H54 (cell line): ENCODE results near the gene LYRM7.
A peak's percentile ranks its signal among the peaks of the same experiment; 100 is the strongest.
"Not testable (repeated sequence)": the region's sequence is repeated elsewhere in the genome, so short reads cannot be mapped to it uniquely, and the experiment has no call there.

Source experiments
- DNase-seq: peaks from one replicate; pipeline ENCODE4 v3.0.0; 2011; ENCODE audit warnings: low spot score, mixed read lengths; ENCODE audit not compliant: insufficient read length
- FAIRE-seq: peaks from 3 replicates; lab custom pipeline; 2011; peaks lifted over from hg19 to GRCh38; lab: Jason Lieb, UNC
- POLR2A ChIP-seq: IDR thresholded peaks from 2 replicates; pipeline ENCODE4 v1.6.1; 2011; ENCODE audit warnings: low read depth, mild to moderate bottlenecking, low read length

LYRM7 gene

DNA sequence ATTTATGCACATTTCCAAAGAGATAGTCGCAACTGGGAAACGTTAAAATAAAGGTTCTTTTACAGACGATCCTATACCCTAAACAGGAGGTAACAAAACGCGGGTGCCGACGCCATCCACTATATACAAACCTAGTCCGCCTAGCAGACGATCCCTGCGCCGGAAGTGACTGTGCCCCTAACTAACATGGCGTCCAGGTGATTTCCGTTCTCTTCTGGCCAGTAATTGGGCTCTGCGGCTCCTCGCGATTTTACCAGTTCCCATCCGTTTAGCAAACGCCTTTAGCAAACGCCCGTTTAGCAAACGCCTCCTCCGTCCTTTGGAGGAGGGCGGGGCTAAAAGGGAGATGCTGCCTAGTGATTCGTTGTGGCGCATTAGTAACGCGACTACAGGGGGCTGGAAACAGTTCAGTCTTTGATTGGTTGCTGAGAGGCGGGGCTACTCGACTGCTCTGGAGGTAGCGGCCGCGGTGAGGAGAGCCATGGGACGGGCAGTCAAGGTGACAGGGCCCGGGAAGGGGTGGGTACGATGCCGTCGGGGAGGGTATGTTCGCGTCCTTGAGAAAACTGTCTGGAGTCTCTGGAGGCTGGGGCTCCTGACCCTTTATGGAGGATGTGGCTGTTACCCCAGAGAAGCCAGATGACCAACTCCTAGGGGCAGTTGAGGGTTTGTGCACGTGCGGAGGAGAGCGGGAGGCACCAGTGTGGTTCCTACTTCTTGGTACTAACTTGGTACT, at the start of gene LYRM7:
Gene LYRM7, plus strand, starts transcription at position 405 of the 736 bp plus-strand sequence. Its CDS starts 77 bp downstream, at position 482.
- TF ChIP-seq POLR2A = peak; percentile 67
- peak; percentile 98 for FAIRE-seq
- peak; percentile 80 for DNase-seq

DNA sequence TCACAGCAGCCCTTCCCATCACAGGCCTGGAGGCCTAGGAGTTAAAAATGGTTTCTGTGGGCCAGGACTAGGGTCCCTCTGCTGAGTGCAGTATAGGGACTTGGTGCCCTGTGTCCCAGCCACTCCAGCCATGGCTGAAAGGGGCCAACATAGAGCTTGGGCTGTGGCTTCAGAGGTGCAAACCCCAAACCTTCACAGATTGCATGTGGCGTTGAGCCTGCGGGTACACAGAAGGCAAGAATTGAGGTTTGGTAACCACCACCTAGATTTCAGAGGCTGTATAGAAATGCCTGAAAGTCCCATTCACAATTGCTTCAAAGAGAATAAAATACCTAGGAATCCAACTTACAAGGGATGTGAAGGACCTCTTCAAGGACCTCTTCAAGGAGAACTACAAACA, 43.5 kb upstream of the LYRM7 start:
- DNase-seq, FAIRE-seq: not testable (repeated sequence)

DNA sequence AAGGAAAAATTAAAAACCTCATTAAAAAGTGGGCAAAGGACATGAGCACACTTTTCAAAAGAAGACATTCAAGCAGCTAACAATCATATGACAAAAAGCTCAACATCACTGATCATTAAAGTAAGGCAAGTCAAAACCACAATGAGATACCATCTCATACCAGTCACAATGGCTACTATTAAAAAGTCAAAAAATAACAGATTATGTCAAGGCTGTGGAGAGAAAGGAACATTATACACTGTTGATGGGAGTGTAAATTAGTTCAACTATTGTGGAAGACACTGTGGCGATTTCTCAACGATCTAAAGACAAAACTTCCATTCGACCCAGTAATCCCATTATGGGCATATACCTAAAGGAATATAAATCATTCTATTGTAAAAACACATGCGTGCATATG, 41.4 kb upstream of the LYRM7 start:
- no peak for TF ChIP-seq POLR2A

DNA sequence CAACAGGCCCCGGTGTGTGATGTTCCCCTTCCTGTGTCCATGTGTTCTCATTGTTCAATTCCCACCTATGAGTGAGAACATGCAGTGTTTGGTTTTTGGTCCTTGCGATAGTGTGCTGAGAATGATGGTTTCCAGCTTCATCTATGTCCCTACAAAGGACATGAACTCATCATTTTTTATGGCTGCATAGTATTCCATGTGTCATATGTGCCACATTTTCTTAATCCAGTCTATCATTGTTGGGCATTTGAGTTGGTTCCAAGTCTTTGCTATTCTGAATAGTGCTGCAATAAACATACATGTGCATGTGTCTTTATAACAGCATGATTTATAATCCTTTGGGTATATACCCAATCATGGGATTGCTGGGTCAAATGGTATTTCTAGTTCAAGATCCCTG, 37.7 kb upstream of the LYRM7 start:
- not testable (repeated sequence) for DNase-seq, FAIRE-seq

More for the DNA sequence above, 41.4 kb upstream of the LYRM7 start:
- DNase-seq = no peak
- no peak for FAIRE-seq

DNA sequence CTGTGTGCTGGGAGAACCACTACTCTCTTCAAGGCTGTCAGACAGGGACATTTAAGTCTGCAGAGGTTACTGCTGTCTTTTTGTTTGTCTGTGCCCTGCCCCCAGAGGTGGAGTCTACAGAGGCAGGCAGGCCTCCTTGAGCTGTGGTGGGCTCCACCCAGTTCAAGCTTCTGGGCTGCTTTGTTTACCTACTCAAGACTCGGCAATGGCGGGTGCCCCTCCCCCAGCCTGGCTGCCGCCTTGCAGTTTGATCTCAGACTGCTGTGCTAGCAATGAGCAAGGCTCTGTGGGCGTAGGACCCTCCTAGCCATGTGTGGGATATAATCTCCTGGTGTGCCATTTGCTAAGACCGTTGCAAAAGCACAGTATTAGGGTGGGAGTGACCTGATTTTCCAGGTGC, 32.3 kb upstream of the LYRM7 start:
- DNase-seq, FAIRE-seq: not testable (repeated sequence)

DNA sequence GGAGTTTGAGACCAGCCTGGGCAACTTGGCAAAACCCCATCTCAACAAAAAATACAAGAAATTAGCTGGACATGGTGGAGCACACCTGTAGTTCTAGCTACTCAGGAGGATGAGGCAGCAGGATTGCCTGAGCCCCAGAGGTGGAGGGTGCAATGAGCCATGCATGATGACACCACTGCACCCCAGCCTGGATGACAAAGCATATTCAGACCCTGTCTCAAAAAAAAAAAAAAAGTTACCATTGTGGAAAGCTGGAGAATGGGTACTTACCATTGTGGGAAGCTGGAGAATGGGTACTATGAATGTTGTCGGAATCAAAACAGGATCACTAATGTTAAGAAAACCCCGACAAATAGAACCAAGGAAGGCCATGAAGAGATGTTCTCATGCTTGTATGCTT, 31.4 kb upstream of the LYRM7 start:
- no peak for FAIRE-seq
- TF ChIP-seq POLR2A = no peak
- no peak for DNase-seq

DNA sequence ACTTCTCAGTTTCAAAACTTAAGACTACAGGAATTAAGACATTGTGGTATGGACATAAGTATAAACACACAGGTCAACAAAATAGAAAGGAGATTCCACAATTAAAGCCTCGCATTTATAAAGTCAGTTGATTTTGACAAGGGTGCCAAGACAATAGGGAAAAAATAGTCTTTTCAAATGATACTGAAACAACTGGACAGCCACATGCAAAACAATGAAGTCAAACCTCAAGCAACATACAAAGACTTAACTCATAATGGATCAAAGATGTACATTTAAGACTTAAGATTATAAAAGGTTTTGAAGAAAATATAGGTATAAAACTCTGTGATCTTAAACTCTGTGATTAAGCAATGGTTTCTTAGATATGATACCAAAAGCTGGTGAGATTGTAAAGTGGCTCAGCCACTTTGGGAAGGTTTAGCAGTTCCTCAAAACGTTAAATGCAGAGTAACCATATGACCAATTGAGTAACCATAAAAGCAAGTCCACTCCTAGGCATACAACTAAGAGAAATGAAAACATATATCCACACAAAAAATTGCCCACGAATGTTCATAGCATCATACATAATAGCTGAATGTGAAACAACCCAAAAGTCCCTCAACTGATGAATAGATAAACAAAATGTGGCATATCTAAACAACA, 27.6 kb upstream of the LYRM7 start:
- FAIRE-seq (no peak), DNase-seq (no peak)
- no peak for TF ChIP-seq POLR2A

DNA sequence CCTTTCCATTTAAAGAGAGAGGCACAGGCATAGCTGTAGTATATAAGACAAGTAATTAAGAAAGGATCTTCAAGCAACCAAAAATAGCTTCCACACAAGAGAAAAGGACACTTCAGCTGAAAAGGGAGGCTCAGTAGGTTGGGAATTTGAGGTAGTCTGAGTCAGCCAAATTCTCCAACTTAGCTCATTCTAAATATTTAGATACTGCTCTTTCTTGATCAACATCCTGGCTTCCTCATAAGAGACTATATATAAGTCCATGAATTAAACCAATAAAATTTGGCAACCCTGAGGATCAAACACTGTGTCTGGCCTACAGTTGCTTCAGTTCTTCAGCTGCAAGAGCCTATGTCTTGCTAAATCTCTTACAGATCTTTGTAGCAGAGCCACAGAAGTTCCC, 23.5 kb upstream of the LYRM7 start:
- FAIRE-seq (no peak), DNase-seq (no peak)
- no peak for TF ChIP-seq POLR2A

DNA sequence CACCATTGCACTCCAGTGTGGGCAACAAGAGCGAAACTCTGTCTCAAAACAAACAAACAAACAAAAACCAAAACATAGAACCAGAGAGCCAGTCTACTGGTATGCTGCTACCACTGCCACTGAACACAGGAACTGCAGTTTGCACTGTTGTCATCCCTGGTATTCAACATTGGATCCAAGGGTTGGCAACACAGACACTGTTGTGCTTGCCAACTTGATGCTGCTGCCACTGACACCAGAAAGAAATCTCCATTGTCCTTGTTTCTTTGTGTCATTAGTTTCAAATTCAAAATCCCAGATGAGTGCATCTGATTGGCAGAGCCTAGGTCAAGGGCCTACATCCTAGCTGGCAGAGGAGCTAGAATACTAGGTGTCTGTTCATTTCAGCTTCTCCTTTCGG, 21.9 kb upstream of the LYRM7 start:
- TF ChIP-seq POLR2A = no peak
- DNase-seq = no peak
- FAIRE-seq = no peak

DNA sequence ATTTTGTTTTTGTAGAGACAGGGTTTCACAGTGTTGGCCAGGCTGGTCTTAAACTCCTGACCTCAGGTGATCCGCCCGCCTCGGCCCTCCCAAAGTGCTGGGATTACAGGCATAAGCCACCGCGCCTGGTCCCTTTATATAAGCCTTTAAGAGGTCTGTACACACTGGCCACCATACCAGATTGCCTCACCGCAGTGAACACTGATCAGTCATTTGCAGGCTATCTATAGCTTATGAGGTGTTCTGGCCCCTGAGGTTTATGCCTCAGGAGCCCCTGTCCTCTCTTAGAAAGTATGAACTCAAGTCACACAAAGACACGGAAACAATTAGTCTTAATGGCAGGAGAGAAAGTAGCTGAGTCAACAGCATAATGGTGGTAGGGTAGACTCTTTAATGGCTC, 20.3 kb upstream of the LYRM7 start:
- DNase-seq (no peak), FAIRE-seq (no peak)
- TF ChIP-seq POLR2A = no peak

DNA sequence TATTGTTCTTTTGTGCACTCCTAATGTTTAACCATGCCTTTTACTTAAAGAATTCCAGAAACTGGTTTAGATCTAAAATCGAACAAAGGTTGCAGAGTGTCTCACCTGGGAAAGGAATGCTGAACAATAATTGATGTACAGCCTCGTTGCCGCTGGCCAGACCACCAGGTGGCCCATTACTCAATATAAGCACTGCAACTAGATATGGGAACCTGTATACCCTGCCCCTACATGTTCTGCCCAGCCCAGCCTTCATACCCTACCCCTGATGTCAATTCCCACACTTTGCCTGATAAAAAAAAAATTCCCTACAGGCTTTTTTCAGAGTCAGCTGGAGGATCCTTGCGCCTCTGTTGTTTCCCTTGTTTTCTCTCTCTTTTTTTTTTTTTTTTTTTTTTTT, 19.5 kb upstream of the LYRM7 start:
- TF ChIP-seq POLR2A = no peak
- no peak for DNase-seq
- no peak for FAIRE-seq

DNA sequence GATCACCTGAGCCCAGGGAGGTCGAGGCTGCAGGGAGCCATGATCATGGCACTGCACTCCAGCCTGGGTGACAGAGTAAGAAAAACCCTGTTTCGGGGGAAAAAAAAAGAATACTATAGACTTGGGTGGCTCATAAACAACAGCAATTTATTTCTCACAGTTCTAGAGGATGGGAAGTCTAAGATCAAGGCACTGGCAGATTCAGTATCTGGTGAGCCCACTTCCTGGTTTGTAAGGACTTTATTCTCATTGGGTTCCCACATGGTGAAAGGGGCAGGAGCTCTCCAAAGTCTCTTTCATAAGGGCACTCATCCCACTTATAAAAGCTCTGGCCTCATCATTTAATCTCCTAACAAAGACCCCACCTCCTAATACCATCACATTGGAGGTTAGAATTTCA, 14.4 kb upstream of the LYRM7 start:
- DNase-seq (no peak), FAIRE-seq (no peak)
- no peak for TF ChIP-seq POLR2A

DNA sequence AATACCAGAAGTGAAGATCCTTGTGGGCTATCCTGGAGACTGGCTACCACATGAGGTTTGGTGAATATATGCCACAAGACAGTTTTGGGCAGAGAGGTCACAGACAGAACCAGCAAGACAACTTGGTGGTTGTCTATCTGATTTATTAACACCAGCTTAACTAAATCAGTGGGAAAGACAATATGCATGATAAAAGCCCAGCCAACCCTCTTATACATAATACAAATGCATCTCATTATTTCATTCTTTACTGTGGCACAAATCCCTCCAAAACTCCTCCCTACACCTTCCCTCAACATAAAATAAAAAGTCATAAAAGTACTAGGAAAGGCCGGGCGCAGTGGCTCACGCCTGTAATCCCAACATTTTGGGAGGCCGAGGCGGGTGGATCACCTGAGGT, 13.8 kb upstream of the LYRM7 start:
- TF ChIP-seq POLR2A = no peak
- DNase-seq (no peak), FAIRE-seq (no peak)

DNA sequence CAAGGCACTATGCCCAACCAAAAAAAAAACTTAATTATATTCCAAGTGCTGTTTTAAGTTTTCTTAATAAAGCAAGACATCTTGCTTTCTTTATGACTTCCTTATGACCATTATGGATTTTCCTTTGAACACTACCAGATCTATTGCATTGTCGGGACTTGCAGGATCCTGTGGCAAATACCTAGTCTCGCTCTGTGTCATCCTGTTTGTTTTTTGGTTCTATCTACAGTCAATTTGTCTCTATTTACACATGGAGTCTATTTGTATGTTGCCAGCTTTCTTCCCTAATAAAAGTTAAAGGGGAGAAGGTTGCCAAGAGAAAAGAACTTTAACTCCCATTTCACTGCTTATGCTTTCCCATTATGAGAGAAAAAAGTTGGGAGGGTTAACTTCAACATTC, 10.6 kb upstream of the LYRM7 start:
- no peak for TF ChIP-seq POLR2A
- no peak for FAIRE-seq
- DNase-seq = no peak

DNA sequence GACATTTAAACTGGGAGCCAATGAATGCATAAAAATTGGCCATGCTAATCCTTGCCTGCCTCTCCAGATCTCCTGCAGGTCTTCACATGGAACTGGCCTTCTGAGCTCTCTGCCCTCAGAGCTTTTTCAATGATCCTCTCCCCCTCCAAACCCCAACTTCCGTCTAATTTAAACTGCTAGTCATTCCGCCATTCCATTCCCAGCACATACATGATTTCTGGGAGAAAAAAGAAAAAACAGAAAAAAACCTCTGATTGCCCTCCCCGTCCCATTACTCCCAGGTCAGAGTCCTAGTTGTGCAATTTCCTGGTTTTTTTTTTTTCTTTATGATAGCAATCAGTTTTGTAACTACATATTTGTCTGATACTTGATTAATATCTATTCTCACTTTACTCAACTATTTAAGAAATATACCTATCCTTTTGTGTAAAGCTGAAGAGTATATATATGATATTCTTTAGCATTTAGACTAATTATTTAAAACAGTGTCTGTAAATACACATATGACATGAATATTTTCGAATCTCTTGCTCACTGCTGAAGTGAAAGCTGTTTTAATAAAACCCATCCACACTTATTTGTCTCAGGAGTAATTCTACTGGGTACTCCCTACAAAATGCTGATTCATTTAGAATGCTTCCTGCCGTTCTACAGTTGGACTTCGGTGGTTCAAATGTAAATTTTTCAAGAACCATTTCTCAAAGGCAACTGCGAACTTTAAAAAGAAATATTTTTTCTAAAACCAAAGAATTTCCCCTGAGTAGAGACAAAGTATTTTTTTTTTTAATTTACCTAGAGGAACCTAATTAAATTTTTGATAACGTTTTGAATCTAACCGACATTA, 7.2 kb upstream of the LYRM7 start:
- FAIRE-seq (no peak), DNase-seq (no peak)
- no peak for TF ChIP-seq POLR2A
